HG03060 (cell line): ENCODE results near the gene OTUD3.
"Not testable (repeated sequence)": the region's sequence is repeated elsewhere in the genome, so short reads cannot be mapped to it uniquely, and the experiment has no call there.

ENCODE experiments used
- ATAC-seq: cut with Tn5 transposase; IDR thresholded peaks from one replicate; pipeline ENCODE4 v1.9.1; 2021; ENCODE audit warnings: low read depth, moderate number of reproducible peaks; ENCODE audit not compliant: unreplicated experiment

Gene OTUD3

GRCh38 chr1:19866758-19867157 lies 15.4 kb upstream of the OTUD3 start:
- no peak for ATAC-seq

GRCh38 chr1:19868575-19868974 lies 13.6 kb upstream of the OTUD3 start:
- not testable (repeated sequence) for ATAC-seq

- ATAC-seq = not testable (repeated sequence)
Measured at GRCh38 chr1:19869453-19869852, 12.7 kb upstream of the OTUD3 start.

- ATAC-seq = no peak
Measured at GRCh38 chr1:19869929-19870328, 12.3 kb upstream of the OTUD3 start.

- no peak for ATAC-seq
Measured at GRCh38 chr1:19872190-19872589, 10.0 kb upstream of the OTUD3 start.

GRCh38 chr1:19877181-19877750 lies 4.9 kb upstream of the OTUD3 start:
- no peak for ATAC-seq

- no peak for ATAC-seq
Measured at GRCh38 chr1:19877821-19878636, 4.2 kb upstream of the OTUD3 start.

GRCh38 chr1:19878637-19878985 lies 3.6 kb upstream of the OTUD3 start:
- ATAC-seq = no peak

- no peak for ATAC-seq
Measured at GRCh38 chr1:19879227-19879626, 3.0 kb upstream of the OTUD3 start.

- no peak for ATAC-seq
Measured at GRCh38 chr1:19879661-19880060, 2.5 kb upstream of the OTUD3 start.

GRCh38 chr1:19880841-19881240 lies 1.4 kb upstream of the OTUD3 start:
- not testable (repeated sequence) for ATAC-seq

- ATAC-seq = no peak
Measured at GRCh38 chr1:19884312-19884711, 2.1 kb downstream of the OTUD3 start.

- ATAC-seq = no peak
Measured at GRCh38 chr1:19885821-19886220, 3.6 kb downstream of the OTUD3 start.

GRCh38 chr1:19888112-19888511 lies 5.9 kb downstream of the OTUD3 start:
- ATAC-seq = no peak

- ATAC-seq = no peak
Measured at GRCh38 chr1:19889656-19890055, 7.5 kb downstream of the OTUD3 start.

- no peak for ATAC-seq
Measured at GRCh38 chr1:19892129-19892528, 9.9 kb downstream of the OTUD3 start.

- no peak for ATAC-seq
Measured at GRCh38 chr1:19892628-19893168, 10.5 kb downstream of the OTUD3 start.

- no peak for ATAC-seq
Measured at GRCh38 chr1:19893687-19894086, 11.5 kb downstream of the OTUD3 start.

- ATAC-seq = no peak
Measured at GRCh38 chr1:19894218-19894617, 12.0 kb downstream of the OTUD3 start.

GRCh38 chr1:19901653-19902052 lies 19.5 kb downstream of the OTUD3 start:
- no peak for ATAC-seq

- ATAC-seq = no peak
Measured at GRCh38 chr1:19903621-19904020, 21.4 kb downstream of the OTUD3 start.

GRCh38 chr1:19907456-19907855 lies 25.3 kb downstream of the OTUD3 start:
- no peak for ATAC-seq
